HFF-Myc (cell line): Measurements from ENCODE around the gene AMOTL1.

Experiments used
- DNase-seq: peaks from one replicate; pipeline ENCODE4 v3.0.0-alpha.2; 2011; ENCODE audit warnings: low read depth; ENCODE audit errors: extremely low read depth
- H3K4me3 ChIP-seq: replicated peaks from 2 replicates; pipeline ENCODE4 v1.5.1; 2011; ENCODE audit warnings: low read depth, mild to moderate bottlenecking, control low read depth, low read length
- CTCF ChIP-seq: IDR thresholded peaks from 2 replicates; pipeline ENCODE4 v1.5.1; 2012; ENCODE audit warnings: mild to moderate bottlenecking, low read depth, low read length, control low read depth; ENCODE audit errors: missing control alignments

Gene AMOTL1

GRCh38 chr11:94814272-94814976 lies 46.3 kb downstream of the AMOTL1 start:
- DNase-seq: no peak
- no peak overlapping the region for H3K4me3 ChIP-seq
- TF ChIP-seq CTCF: no peak

GRCh38 chr11:94815705-94816344 lies 47.7 kb downstream of the AMOTL1 start:
- TF ChIP-seq CTCF: no peak
- H3K4me3 ChIP-seq: no peak overlapping the region
- no peak for DNase-seq

GRCh38 chr11:94820480-94820879 lies 52.3 kb downstream of the AMOTL1 start:
- DNase-seq: no peak
- TF ChIP-seq CTCF: no peak
- no peak overlapping the region for H3K4me3 ChIP-seq

- no peak for DNase-seq
- no peak for TF ChIP-seq CTCF
- no peak overlapping the region for H3K4me3 ChIP-seq
Measured at GRCh38 chr11:94821439-94821838, 53.3 kb downstream of the AMOTL1 start.

- H3K4me3 ChIP-seq: no peak overlapping the region
- DNase-seq: no peak
- no peak for TF ChIP-seq CTCF
Measured at GRCh38 chr11:94822080-94822479, 53.9 kb downstream of the AMOTL1 start.

GRCh38 chr11:94823102-94823732 lies 55.1 kb downstream of the AMOTL1 start:
- TF ChIP-seq CTCF: no peak
- H3K4me3 ChIP-seq: no peak overlapping the region
- DNase-seq: no peak

- no peak for TF ChIP-seq CTCF
Measured at GRCh38 chr11:94825031-94825430, 56.9 kb downstream of the AMOTL1 start.

More at GRCh38 chr11:94825031-94825430, 56.9 kb downstream of the AMOTL1 start:
- DNase-seq: no peak
- no peak overlapping the region for H3K4me3 ChIP-seq
